HCT116 (cell line): ENCODE data around the gene SYTL4. TPM values are rescaled to one million over a fixed set of nuclear protein-coding genes. Genes with fewer than 3 reads are reported as not detected.

ENCODE experiments used
- ATAC-seq: fragments of 200-7000 bp; cut with Tn5 transposase; 2 replicates; pipeline ENCODE4 v1.9.1; 2020; ENCODE audit warnings: mild to moderate bottlenecking, moderate library complexity
- BruUV-seq: library from RNA; stranded (reverse); fragments of 400-500 nt; replicated peaks from 2 replicates; lab custom pipeline; 2021; lab: Mats Ljungman, UMichigan
- CTCF ChIA-PET: fragments of 300-600 bp; sonication (Branson Sonifier 250); formaldehyde crosslinking; loops from one replicate; lab custom pipeline; 2021; ENCODE audit warnings: antibody characterized with exemption; lab: Charles Lee
- POLR2A ChIA-PET: fragments of 300-600, 350-600 bp; sonication (Branson Sonifier 250); formaldehyde crosslinking; loops from one replicate; lab custom pipeline; 2021; ENCODE audit warnings: antibody characterized with exemption; lab: Charles Lee
- RAD21 ChIA-PET, 2 experiments: fragments of 300-600 bp; sonication (Branson Sonifier 250); formaldehyde crosslinking; loops; one replicate each; lab custom pipeline; 2023; ENCODE audit warnings: low total read pairs in 2 of 2; ENCODE audit not compliant: uncharacterized antibody in 2 of 2, unreplicated experiment in 2 of 2, low non-redundant PET in 1 of 2; lab: Charles Lee
- DNase-seq: peaks from one replicate; pipeline ENCODE4 v3.0.0-alpha.2; 2010; ENCODE audit warnings: low read depth, low spot score
- H2AFZ ChIP-seq: fragments of 200-600 bp; shearing (Covaris generic), sonication (generic); 2 replicates; pipeline ENCODE4 v1.6.1; 2017; ENCODE audit warnings: low read depth, mixed run types, mixed read lengths, antibody characterized with exemption, low read length; ENCODE audit not compliant: poor library complexity, severe bottlenecking
- H3K27ac ChIP-seq: 2 replicates; pipeline ENCODE4 v1.5.1; 2012; ENCODE audit warnings: low read depth, low read length
- H3K27me3 ChIP-seq: fragments of 200-600 bp; sonication (generic); 2 replicates; pipeline ENCODE4 v1.6.1; 2016; ENCODE audit warnings: mixed run types, low read length, mixed read lengths; ENCODE audit not compliant: insufficient read depth
- H3K36me3 ChIP-seq, 2 experiments: fragments of 200-500 bp in 1 of 2; fragments of 200-600 bp in 1 of 2; sonication (Bioruptor generic) in 1 of 2; sonication (generic) in 1 of 2; 2 replicates each; pipeline versions ENCODE4 v1.5.1 to v1.6.1; 2014 to 2016; ENCODE audit warnings: low read length in 2 of 2, inconsistent platforms in 1 of 2, mixed read lengths in 1 of 2, mixed run types in 1 of 2; ENCODE audit not compliant: insufficient read depth in 2 of 2, control insufficient read depth in 1 of 2
- H3K4me1 ChIP-seq, 2 experiments: fragments of 200-600 bp in 1 of 2; sonication (generic) in 1 of 2; 2 replicates each; pipeline versions ENCODE4 v1.5.1 to v1.6.1; 2012 to 2017; ENCODE audit warnings: low read length in 2 of 2, inconsistent platforms in 1 of 2, mild to moderate bottlenecking in 1 of 2, mixed read lengths in 1 of 2, mixed run types in 1 of 2, moderate library complexity in 1 of 2; ENCODE audit not compliant: insufficient read depth in 2 of 2, control insufficient read depth in 1 of 2
- H3K4me2 ChIP-seq: fragments of 200-600 bp; sonication (generic); 2 replicates; pipeline ENCODE4 v1.6.1; 2017; ENCODE audit warnings: mixed run types, low read length, mixed read lengths
- H3K4me3 ChIP-seq, 2 experiments: fragments of 200-600 bp in 1 of 2; sonication (generic) in 1 of 2; replicated peaks in 1 of 2; 2 replicates each; pipeline ENCODE4 v1.5.1; 2011 to 2016; ENCODE audit warnings: low read length in 2 of 2, control low read depth in 1 of 2, low read depth in 1 of 2, mild to moderate bottlenecking in 1 of 2, mixed read lengths in 1 of 2, mixed run types in 1 of 2
- H3K79me2 ChIP-seq: fragments of 200-600 bp; sonication (generic); 2 replicates; pipeline ENCODE4 v1.6.1; 2017; ENCODE audit warnings: mild to moderate bottlenecking, mixed run types, low read length, moderate library complexity, mixed read lengths; ENCODE audit not compliant: insufficient read depth
- H3K9ac ChIP-seq: fragments of 200-600 bp; sonication (generic); 2 replicates; pipeline ENCODE4 v1.6.1; 2016; ENCODE audit warnings: low read length, mixed read lengths
- H3K9me2 ChIP-seq: fragments of 200-600 bp; sonication (generic), shearing (Covaris generic); 2 replicates; pipeline ENCODE4 v1.6.1; 2017; ENCODE audit warnings: mixed run types, mild to moderate bottlenecking, moderate library complexity; ENCODE audit not compliant: insufficient read depth
- H3K9me3 ChIP-seq, 2 experiments: fragments of 200-500 bp in 1 of 2; fragments of 200-600 bp in 1 of 2; sonication (Bioruptor generic) in 1 of 2; sonication (generic) in 1 of 2; 2 replicates each; pipeline ENCODE4 v1.6.1; 2014 to 2017; ENCODE audit warnings: low read length in 2 of 2, mixed read lengths in 2 of 2, inconsistent platforms in 1 of 2, low read depth in 1 of 2, mild to moderate bottlenecking in 1 of 2, mixed run types in 1 of 2, moderate library complexity in 1 of 2; ENCODE audit not compliant: control insufficient read depth in 1 of 2, insufficient read depth in 1 of 2
- H4K20me1 ChIP-seq: fragments of 200-600 bp; sonication (generic), shearing (Covaris generic); 2 replicates; pipeline ENCODE4 v1.6.1; 2017; ENCODE audit warnings: mixed run types, mild to moderate bottlenecking, moderate library complexity; ENCODE audit not compliant: insufficient read depth
- CBX3 ChIP-seq: IDR thresholded peaks from 2 replicates; pipeline ENCODE4 v1.6.1; 2012; ENCODE audit warnings: low read depth
- CTCF ChIP-seq, 3 experiments: fragments of 200-600 bp in 1 of 3; sonication (generic) in 1 of 3; IDR thresholded peaks in 2 of 3; conservative IDR thresholded peaks in 1 of 3; 2 replicates each; pipeline ENCODE4 v1.5.1; 2012 to 2017; ENCODE audit warnings: low read depth in 2 of 3, low read length in 2 of 3, antibody characterized with exemption in 1 of 3, borderline replicate concordance in 1 of 3, control low read depth in 1 of 3, mild to moderate bottlenecking in 1 of 3, mixed read lengths in 1 of 3, mixed run types in 1 of 3, moderate library complexity in 1 of 3; ENCODE audit not compliant: insufficient read depth in 1 of 3
- EGR1 ChIP-seq: IDR thresholded peaks from 2 replicates; pipeline ENCODE4 v1.6.1; 2012; ENCODE audit warnings: low read depth
- EZH2 ChIP-seq: fragments of 200-600 bp; sonication (generic); IDR thresholded peaks from 2 replicates; pipeline ENCODE4 v1.6.1; 2017; ENCODE audit warnings: antibody characterized with exemption, mixed run types
- FOSL1 ChIP-seq: IDR thresholded peaks from 2 replicates; pipeline ENCODE4 v1.6.1; 2012; ENCODE audit warnings: low read depth
- JUND ChIP-seq: IDR thresholded peaks from 2 replicates; pipeline ENCODE4 v1.6.1; 2012
- POLR2AphosphoS5 ChIP-seq: IDR thresholded peaks from 2 replicates; pipeline ENCODE4 v1.6.1; 2011; ENCODE audit warnings: mild to moderate bottlenecking, low read depth, low read length, moderate library complexity
- RAD21 ChIP-seq: IDR thresholded peaks from 2 replicates; pipeline ENCODE4 v1.6.1; 2012; ENCODE audit warnings: low read depth, mild to moderate bottlenecking
- SP1 ChIP-seq: IDR thresholded peaks from 2 replicates; pipeline ENCODE4 v1.6.1; 2012; ENCODE audit warnings: low read depth
- SRF ChIP-seq: IDR thresholded peaks from 2 replicates; pipeline ENCODE4 v1.6.1; 2012; ENCODE audit warnings: low read depth
- TCF7L2 ChIP-seq: IDR thresholded peaks from 2 replicates; pipeline ENCODE4 v1.7.0; 2011; ENCODE audit warnings: borderline replicate concordance, inconsistent platforms; ENCODE audit not compliant: insufficient read depth, insufficient read length; ENCODE audit errors: extremely low read depth
- intact Hi-C: fragments of 100-400 bp; cut with micrococcal nuclease; formaldehyde crosslinking; loops from 2 replicates; pipeline ENCODE4 v1.10.0; 2022
- total RNA-seq: library from RNA; stranded (reverse); gene quantifications from one replicate; pipeline ENCODE4 v1.2.1, GENCODE V29; 2021; ENCODE audit not compliant: unreplicated experiment
- TF ChIP-seq, protein P1 (sequence below): IDR thresholded peaks from 2 replicates; pipeline ENCODE4 v1.6.1; 2012; ENCODE audit warnings: low read depth
- TF ChIP-seq, protein P2 (sequence below): IDR thresholded peaks from 2 replicates; pipeline ENCODE4 v1.6.1; 2011; ENCODE audit warnings: mild to moderate bottlenecking, low read length, moderate library complexity; ENCODE audit not compliant: insufficient replicate concordance; ENCODE audit errors: extremely low read depth

The SYTL4 gene
- total RNA-seq, 1 experiment from 2014 or later: 8.8 TPM

- ChIA-PET RAD21 (no interaction called here), CTCF (no interaction called here), POLR2A (no interaction called here)
- no peak for DNase-seq
- no TSS peak for BruUV-seq
- Histone ChIP-seq H3K9me2 (no peaks in the 10 kb centered on the region), H3K4me2 (peak overlapping the region; percentile 47), H4K20me1 (no peaks in the 10 kb centered on the region), H3K4me1 (peaks cover 0 to 11% of the 10 kb centered on the region in 2 experiments; a peak in 2 of 4 replicates), H3K4me3 (no peak overlapping the region), H3K9me3 (no peaks in the 10 kb centered on the region), H2AFZ (peak overlapping the region; percentile 54), H3K27ac (no peak overlapping the region), H3K9ac (no peak overlapping the region), H3K27me3 (no peaks in the 10 kb centered on the region), H3K36me3 (no peaks in the 10 kb centered on the region), H3K79me2 (no peaks in the 10 kb centered on the region)
- intact Hi-C loops: no loop called here
- peak; percentile 14; the same call in 1 of the 2 replicates for ATAC-seq
- TF ChIP-seq, protein P1, sequence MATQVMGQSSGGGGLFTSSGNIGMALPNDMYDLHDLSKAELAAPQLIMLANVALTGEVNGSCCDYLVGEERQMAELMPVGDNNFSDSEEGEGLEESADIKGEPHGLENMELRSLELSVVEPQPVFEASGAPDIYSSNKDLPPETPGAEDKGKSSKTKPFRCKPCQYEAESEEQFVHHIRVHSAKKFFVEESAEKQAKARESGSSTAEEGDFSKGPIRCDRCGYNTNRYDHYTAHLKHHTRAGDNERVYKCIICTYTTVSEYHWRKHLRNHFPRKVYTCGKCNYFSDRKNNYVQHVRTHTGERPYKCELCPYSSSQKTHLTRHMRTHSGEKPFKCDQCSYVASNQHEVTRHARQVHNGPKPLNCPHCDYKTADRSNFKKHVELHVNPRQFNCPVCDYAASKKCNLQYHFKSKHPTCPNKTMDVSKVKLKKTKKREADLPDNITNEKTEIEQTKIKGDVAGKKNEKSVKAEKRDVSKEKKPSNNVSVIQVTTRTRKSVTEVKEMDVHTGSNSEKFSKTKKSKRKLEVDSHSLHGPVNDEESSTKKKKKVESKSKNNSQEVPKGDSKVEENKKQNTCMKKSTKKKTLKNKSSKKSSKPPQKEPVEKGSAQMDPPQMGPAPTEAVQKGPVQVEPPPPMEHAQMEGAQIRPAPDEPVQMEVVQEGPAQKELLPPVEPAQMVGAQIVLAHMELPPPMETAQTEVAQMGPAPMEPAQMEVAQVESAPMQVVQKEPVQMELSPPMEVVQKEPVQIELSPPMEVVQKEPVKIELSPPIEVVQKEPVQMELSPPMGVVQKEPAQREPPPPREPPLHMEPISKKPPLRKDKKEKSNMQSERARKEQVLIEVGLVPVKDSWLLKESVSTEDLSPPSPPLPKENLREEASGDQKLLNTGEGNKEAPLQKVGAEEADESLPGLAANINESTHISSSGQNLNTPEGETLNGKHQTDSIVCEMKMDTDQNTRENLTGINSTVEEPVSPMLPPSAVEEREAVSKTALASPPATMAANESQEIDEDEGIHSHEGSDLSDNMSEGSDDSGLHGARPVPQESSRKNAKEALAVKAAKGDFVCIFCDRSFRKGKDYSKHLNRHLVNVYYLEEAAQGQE: no peak
- TF ChIP-seq, all 23 proteins: peak for 0
Observed at GRCh38 chrX:100747703-100748102, 15.8 kb upstream of the SYTL4 start.

DNA sequence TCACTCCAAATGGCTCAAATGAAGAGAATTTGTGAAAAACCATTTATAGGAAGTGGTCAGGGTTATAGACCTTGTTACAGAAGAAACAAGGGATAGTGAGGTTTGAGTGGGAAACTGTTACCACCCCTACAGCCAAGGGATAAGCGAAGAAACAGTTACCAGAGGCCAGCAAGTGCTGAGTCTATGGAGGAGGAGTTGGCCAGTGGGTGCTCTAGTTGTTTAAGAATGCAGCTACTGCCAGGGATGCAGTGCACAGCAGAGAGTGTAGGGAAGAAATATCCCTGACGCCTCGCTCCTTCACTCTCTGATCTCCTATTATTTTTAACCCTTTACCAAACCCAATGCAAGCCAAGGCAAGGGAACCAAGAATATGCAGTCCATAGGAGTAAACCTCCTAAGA, 15.2 kb upstream of the SYTL4 start:
- no peak overlapping the region for H3K27ac ChIP-seq
- H3K36me3 ChIP-seq: no peaks in the 10 kb centered on the region
- no peaks in the 10 kb centered on the region for H3K9me3 ChIP-seq
- intact Hi-C loops: no loop called here
- H2AFZ ChIP-seq: no peak overlapping the region
- BruUV-seq: no TSS peak
- ChIA-PET CTCF (no interaction called here), RAD21 (no interaction called here), POLR2A (no interaction called here)
- no peaks in the 10 kb centered on the region for H3K27me3 ChIP-seq
- no peak overlapping the region for H3K9ac ChIP-seq
- no peaks in the 10 kb centered on the region for H4K20me1 ChIP-seq
- peaks cover 0 to 11% of the 10 kb centered on the region in 2 experiments; a peak in 2 of 4 replicates for H3K4me1 ChIP-seq
- DNase-seq: no peak
- no peak overlapping the region for H3K4me2 ChIP-seq
- no peak for ATAC-seq
- no peaks in the 10 kb centered on the region for H3K79me2 ChIP-seq
- H3K9me2 ChIP-seq: no peaks in the 10 kb centered on the region
- no peak overlapping the region for H3K4me3 ChIP-seq
- TF ChIP-seq SP1 (no peak), CBX3 (no peak), EGR1 (no peak), EZH2 (no peak), POLR2AphosphoS5 (no peak), TCF7L2 (no peak), FOSL1 (no peak), RAD21 (no peak), SRF (no peak), JUND (no peak), CTCF (IDR thresholded peaks at IDR 0.05 in 2 of 3, conservative IDR thresholded peaks at IDR 0.05 in 1 of 3; ENCODE audit: borderline replicate concordance in 1 of 3, insufficient read depth in 1 of 3, low read depth in 2 of 3, low read length in 2 of 3) (no peak)
- TF ChIP-seq, protein P2, sequence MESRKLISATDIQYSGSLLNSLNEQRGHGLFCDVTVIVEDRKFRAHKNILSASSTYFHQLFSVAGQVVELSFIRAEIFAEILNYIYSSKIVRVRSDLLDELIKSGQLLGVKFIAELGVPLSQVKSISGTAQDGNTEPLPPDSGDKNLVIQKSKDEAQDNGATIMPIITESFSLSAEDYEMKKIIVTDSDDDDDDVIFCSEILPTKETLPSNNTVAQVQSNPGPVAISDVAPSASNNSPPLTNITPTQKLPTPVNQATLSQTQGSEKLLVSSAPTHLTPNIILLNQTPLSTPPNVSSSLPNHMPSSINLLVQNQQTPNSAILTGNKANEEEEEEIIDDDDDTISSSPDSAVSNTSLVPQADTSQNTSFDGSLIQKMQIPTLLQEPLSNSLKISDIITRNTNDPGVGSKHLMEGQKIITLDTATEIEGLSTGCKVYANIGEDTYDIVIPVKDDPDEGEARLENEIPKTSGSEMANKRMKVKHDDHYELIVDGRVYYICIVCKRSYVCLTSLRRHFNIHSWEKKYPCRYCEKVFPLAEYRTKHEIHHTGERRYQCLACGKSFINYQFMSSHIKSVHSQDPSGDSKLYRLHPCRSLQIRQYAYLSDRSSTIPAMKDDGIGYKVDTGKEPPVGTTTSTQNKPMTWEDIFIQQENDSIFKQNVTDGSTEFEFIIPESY: no peak
